HL-60 (cell line): ENCODE measurements around the gene SLC46A2.
A peak's percentile ranks its signal among the peaks of the same experiment; 100 is the strongest.

Experiments
- DNase-seq, 2 experiments: peaks; one replicate each; pipeline ENCODE4 v3.0.0-alpha.2; 2010 to 2020; ENCODE audit warnings: low read depth in 1 of 2, low spot score in 1 of 2
- H3K27ac ChIP-seq: fragments of 250-450 bp; sonication (Bioruptor Pico); replicated peaks from 2 replicates; pipeline ENCODE4 v1.5.1; 2020; ENCODE audit warnings: mild to moderate bottlenecking, moderate library complexity
- H3K27me3 ChIP-seq: fragments of 250-450 bp; sonication (Bioruptor Pico); 2 replicates; pipeline ENCODE4 v1.5.1; 2021; ENCODE audit warnings: mild to moderate bottlenecking, moderate library complexity; ENCODE audit not compliant: insufficient read depth, poor library complexity, severe bottlenecking
- H3K4me3 ChIP-seq: replicated peaks from 2 replicates; pipeline ENCODE4 v1.5.1; 2011; ENCODE audit warnings: mild to moderate bottlenecking, control low read depth, low read length; ENCODE audit not compliant: insufficient read depth
- GABPA ChIP-seq: IDR thresholded peaks from 2 replicates; pipeline ENCODE4 v1.6.1; 2012; ENCODE audit warnings: low read depth
- POLR2AphosphoS5 ChIP-seq: IDR thresholded peaks from 2 replicates; pipeline ENCODE4 v1.6.1; 2012; ENCODE audit warnings: low read depth
- REST ChIP-seq: IDR thresholded peaks from 2 replicates; pipeline ENCODE4 v1.6.1; 2012; ENCODE audit warnings: low read depth; ENCODE audit not compliant: insufficient replicate concordance
- SPI1 ChIP-seq: IDR thresholded peaks from 2 replicates; pipeline ENCODE4 v1.6.1; 2012; ENCODE audit warnings: low read depth, mild to moderate bottlenecking, borderline replicate concordance
- TF ChIP-seq, protein P1 (sequence below): IDR thresholded peaks from one replicate; pipeline ENCODE4 v1.5.1; 2011; ENCODE audit warnings: low read length, control low read depth, inconsistent platforms; ENCODE audit not compliant: insufficient read depth

Gene SLC46A2

GRCh38 chr9:112873773-112874405 lies 16.8 kb downstream of the SLC46A2 start:
- H3K27me3 ChIP-seq, result no peaks in the 10 kb centered on the region
- no peak for DNase-seq
- no peak for TF ChIP-seq REST
- TF ChIP-seq SPI1, result no peak
- TF ChIP-seq GABPA, result no peak
- TF ChIP-seq, protein P1, sequence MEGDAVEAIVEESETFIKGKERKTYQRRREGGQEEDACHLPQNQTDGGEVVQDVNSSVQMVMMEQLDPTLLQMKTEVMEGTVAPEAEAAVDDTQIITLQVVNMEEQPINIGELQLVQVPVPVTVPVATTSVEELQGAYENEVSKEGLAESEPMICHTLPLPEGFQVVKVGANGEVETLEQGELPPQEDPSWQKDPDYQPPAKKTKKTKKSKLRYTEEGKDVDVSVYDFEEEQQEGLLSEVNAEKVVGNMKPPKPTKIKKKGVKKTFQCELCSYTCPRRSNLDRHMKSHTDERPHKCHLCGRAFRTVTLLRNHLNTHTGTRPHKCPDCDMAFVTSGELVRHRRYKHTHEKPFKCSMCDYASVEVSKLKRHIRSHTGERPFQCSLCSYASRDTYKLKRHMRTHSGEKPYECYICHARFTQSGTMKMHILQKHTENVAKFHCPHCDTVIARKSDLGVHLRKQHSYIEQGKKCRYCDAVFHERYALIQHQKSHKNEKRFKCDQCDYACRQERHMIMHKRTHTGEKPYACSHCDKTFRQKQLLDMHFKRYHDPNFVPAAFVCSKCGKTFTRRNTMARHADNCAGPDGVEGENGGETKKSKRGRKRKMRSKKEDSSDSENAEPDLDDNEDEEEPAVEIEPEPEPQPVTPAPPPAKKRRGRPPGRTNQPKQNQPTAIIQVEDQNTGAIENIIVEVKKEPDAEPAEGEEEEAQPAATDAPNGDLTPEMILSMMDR, result no peak
- TF ChIP-seq POLR2AphosphoS5, result no peak
- H3K4me3 ChIP-seq, result no peak overlapping the region
- H3K27ac ChIP-seq, result no peak overlapping the region

DNA sequence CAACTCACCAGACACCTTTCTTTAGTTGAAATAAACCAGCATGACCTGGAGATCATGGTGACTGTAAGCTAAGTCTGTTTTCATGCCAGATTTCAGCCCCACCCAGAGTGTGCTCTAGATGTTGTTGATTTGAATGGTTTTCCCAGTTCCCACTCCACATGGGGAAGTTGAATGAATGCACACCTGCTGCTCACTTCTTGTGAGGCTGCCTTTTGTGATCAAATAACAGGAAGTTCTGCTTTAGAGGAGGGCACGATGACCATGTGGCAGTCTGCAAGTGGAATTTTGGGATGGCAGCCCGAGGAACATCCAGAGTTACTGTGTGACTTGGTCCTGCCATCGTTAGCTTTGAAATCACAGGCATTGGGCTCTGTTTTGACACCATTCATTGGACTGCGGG lies 18.7 kb downstream of the SLC46A2 start:
- no peak for TF ChIP-seq SPI1
- TF ChIP-seq POLR2AphosphoS5, result no peak
- TF ChIP-seq REST, result no peak
- TF ChIP-seq, protein P1, result no peak
- no peak for TF ChIP-seq GABPA
- DNase-seq, result peak in 1 of 2 experiments; percentile 32
- Histone ChIP-seq H3K4me3 (no peak overlapping the region), H3K27ac (peak overlapping the region; percentile 24), H3K27me3 (no peaks in the 10 kb centered on the region)

- H3K27me3 ChIP-seq, result no peaks in the 10 kb centered on the region
- H3K4me3 ChIP-seq, result no peak overlapping the region
- no peak overlapping the region for H3K27ac ChIP-seq
- DNase-seq, result no peak
- TF ChIP-seq REST (no peak), SPI1 (no peak), POLR2AphosphoS5 (no peak), GABPA (no peak)
- TF ChIP-seq, protein P1, result no peak
Measured at GRCh38 chr9:112870556-112870955, 20.1 kb downstream of the SLC46A2 start.
